Stimulated activated CD4-positive, alpha-beta T cell treated with anti-CD3 and anti-CD28 coated beads, Interleukin-12 subunit alpha, Interleukin-12 subunit beta, amount 100 ng/mL, for 48 hours (primary cell): ENCODE data around the gene PHLDA1.

Source experiments
- DNase-seq, 3 donors: peaks; one replicate each; pipeline ENCODE4 v3.0.0-alpha.2; 2020; ENCODE audit warnings: low read depth in 2 of 3, low spot score in 1 of 3

PHLDA1 gene

DNA sequence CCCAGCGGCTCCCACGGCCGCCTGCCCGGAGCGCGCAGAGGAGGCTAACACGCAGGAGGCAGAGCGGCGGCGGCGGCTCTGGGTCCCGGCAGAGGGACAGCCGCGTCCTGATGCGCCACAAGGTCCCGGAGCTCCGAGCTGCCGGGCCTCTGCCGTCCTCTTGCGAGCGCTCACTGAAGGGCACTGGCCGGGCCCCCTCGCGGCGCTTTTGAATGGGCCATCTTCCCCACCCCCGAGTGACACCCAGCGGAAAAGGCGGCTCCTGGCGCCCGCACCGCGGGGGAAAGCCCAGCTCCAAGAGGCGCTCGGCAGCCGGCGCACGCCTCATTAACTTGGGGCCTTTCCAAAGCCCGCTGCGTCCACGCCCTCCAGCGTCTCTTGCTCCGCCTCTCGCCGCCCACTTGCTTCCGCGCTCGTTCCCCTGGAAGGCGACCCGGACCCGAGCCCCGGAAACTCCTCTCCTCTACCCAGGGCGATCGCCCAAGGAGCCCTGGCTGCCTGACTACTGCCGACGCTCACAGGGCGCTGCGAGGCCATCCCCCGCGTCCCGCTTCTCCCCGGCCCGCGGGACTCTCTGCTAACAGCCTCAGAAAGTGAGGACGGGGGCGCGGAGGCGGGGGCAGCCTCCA, at the start of gene PHLDA1:
Gene PHLDA1, minus strand, starts transcription at position 363 of the 629 bp plus-strand sequence.
- DNase-seq: peak; percentile 88 to 95 (median 91)

DNA sequence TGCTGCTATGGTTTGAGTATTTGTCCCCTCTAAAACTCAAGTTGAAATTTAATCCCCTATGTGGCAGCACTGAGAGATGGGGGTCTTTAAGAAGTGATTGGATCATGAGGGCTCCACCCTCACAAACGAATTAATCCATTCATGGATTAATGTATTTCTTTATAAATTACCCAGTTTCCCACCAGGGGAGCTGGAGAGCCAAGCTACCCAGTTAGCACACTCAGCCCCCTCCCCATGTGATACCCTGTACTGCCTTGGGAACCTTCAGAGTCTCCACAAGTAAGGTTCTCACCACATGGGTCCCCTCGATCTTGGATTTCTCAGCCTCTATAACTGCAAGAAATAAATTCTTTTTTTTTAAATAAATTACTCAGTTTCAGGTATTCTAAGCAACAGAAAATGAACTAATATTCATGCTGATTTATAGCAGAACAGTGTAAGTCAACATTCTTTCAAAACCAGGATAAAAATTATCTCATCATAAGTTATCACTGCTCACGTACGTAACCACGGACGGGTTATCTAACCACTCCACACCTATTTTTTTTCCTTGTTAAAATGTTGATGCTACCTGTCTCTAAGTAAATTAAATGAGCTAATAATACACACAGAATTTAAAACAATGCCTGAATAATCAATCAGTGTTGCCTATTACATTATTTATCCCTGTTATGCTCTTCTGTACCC, 49.3 kb upstream of the PHLDA1 start:
- DNase-seq: no peak

- DNase-seq: no peak
Observed at GRCh38 chr12:76080017-76080728, 48.6 kb upstream of the PHLDA1 start.

DNA sequence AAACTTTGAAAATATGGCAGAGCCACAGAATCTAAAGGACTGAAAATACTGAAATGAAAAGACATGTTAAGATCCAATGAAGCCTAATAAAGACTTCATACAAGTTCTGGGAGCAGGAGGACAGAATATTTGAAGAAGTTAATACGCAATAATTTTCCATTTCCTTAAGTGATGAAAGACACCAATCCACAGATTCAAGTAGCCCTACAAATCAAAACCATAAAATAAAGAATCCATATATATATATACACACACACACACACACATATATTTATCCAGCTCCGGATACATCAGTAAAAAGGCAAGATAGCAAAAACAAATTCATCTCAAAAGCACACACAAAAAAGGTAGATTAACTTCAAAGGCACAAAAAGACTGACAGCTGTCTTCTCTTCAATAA, 47.2 kb upstream of the PHLDA1 start:
- no peak for DNase-seq

DNA sequence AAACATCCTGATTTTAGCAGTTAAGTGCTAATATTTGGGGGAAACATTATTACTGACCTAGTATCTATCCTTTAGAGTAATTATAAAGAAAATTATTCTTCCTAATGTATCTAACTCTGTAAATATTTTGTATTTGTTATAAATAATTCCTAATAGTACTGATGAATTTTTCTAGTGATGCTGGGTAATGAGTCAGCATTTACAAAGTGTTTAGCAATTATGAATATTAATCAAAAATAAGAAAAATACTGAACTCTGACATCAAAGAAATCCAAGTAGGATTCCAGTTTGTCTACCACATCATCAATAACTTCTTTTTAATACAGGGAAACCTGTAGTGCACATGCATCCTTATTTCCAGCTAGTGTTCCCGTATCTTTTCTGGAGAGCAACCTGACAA, 43.9 kb upstream of the PHLDA1 start:
- no peak for DNase-seq

DNA sequence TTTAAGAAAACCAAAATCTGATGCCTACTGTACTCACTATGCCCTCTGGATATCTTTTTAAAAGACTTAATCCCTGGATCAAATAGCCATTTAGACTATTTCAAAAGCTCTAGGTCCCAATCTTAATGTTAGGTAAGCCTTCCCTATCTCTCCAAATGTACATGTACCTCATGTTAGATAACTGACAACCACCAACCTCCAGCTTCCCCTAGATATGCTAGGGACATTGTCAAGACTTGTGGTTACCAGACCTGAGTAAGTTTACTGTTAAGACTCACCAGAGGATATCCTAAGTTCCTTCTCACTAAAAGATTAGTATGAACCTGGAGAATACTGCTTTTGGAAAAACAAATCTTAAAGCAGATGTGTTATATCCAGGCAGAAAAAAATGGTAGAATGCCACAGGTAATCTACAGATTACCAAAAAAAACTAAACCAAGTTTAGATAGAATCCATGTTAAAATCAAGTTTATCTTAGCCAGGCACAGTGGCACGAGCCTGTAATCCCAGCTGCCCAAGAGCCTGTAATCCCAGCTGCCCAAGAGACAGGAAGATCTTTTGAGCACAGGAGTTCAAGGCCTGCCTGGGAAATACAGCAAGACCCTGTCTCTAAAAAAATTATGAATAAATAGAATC, 43.2 kb upstream of the PHLDA1 start:
- no peak for DNase-seq

GRCh38 chr12:76073561-76073960, 42.0 kb upstream of the PHLDA1 start:
- no peak for DNase-seq

GRCh38 chr12:76072568-76072967, 41.0 kb upstream of the PHLDA1 start:
- no peak for DNase-seq

DNA sequence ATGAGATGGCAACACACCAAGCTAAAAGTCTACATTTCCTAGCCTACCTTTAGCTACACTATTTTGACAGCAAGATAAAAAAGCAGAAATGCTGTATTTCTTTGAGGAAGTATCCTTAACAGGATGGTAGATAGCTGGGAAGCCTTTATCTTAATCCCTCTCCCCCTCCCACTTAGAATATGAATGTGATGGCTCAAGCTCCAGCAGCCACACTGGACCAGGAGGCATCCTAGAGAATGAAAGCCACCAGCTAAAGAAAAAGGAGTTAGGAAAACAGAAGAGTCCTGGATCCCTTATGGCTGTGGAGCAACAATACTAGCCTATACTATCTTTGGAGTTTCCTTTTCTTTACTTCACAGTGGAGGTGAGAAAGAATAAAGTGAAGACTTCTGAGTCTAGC, 37.8 kb upstream of the PHLDA1 start:
- no peak for DNase-seq

GRCh38 chr12:76065917-76066316, 34.3 kb upstream of the PHLDA1 start:
- no peak for DNase-seq

DNA sequence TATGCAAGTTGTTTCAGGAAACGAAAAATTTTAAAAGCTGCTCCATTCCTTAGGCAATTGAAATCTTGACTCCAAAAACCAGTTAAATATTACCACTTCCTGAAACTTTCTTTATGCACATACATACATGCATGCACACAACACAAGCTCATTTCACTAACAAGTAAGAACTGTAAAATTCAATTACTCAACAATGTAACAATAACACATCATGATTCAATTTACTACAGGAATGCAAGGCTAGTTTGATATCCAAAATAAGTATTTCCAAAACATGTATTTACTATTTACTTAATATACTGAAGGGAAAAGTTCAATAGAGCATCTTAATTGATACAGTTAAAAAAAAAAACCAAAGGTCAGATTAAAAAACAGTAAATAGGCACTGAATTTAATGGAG, 33.3 kb upstream of the PHLDA1 start:
- no peak for DNase-seq

DNA sequence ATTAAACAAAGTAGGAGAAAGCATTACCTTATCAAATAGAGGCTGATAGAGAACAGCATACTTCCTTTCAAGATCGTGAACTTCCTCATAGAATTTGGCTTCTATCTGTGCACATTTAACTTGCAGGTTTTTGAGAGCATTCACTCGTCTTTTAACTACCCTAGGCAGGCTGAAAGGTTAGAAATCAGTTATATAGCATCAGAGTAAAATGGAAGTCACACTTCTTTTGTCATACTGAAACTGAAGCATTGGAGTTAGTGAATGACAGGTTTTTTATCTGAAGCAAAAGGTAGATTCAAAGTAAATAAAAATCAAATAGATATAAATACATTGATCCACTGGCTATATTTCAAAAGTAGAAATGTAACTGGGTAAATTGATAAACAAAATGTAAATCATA, 28.5 kb upstream of the PHLDA1 start:
- DNase-seq: no peak

- no peak for DNase-seq
Observed at GRCh38 chr12:76057326-76057725, 25.8 kb upstream of the PHLDA1 start.

GRCh38 chr12:76055393-76055792, 23.8 kb upstream of the PHLDA1 start:
- no peak for DNase-seq

GRCh38 chr12:76049575-76050251, 18.1 kb upstream of the PHLDA1 start:
- DNase-seq: no peak

DNA sequence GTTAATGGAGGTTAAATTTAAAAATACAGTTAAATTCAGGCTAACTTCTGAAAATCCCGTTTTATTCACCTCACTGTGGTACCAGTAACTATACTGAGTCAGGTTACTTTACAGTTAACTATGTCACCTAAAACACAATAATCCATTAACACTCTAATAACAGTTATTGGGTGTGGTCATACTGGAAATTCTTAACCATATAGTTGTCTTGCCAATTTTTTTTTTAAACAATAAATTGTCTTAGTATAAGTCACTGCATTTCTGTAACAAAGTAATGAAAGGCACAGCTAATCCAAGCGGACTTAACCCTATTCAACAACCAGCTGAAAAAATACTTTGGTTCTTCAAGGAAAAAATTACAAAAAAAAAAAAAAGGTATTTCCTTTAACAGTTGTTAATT, 16.2 kb upstream of the PHLDA1 start:
- no peak for DNase-seq

DNA sequence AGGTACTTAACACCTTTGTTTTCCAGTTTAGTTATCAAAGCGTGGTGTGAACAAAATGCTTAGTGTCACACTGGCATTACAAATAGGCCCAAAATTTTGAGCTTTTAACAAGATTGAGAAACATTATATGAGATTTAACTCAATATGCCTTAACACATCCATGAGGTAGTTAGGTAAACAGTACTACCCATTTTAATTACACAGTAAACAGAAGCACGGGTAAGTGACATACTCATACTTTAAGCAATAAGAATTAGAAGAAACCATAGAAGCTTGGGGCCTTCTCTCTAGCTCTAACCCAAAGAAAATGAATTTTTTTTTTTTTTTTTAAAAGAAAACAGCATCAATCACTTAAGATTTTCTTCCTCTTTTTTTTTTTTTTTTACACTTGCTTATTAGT, 15.5 kb upstream of the PHLDA1 start:
- no peak for DNase-seq

DNA sequence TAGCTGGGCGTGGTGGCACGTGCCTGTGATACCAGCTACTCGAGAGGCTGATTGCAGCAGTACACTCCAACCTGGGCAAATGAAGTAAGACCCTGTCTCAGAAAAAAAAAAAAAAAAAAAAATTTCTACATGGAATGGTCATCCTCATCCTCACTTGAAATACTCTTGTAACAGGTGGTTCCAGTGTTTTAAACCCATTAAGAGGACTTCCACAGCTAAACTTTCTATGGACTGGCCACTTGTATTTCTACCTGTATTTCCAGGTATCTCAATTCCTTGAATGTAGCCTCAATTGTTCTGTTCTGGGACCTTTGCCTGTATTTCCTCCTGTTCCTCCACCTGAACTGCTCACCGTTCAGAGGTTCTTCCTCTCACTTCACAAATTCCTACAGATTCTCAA, 11.8 kb upstream of the PHLDA1 start:
- no peak for DNase-seq

- no peak for DNase-seq
Observed at GRCh38 chr12:76042147-76042546, 10.6 kb upstream of the PHLDA1 start.

- no peak for DNase-seq
Observed at GRCh38 chr12:76041406-76041805, 9.8 kb upstream of the PHLDA1 start.

- no peak for DNase-seq
Observed at GRCh38 chr12:76040461-76040860, 8.9 kb upstream of the PHLDA1 start.
